ENCODE measurements around the gene TOGARAM2. TPM values are rescaled to one million over a fixed set of nuclear protein-coding genes. Genes with fewer than 3 reads are reported as not detected.

TOGARAM2 gene
- total RNA-seq, 1 donor from 2014 or later = 0.72 TPM

- no peak for DNase-seq (ENCODE audit: low spot score)
- H3K36me3 Mint-ChIP-seq (ENCODE audit: low read depth) = no peaks in the 10 kb centered on the region
- H3K27ac Mint-ChIP-seq (ENCODE audit: unreplicated experiment) = no peak overlapping the region
- H3K27me3 Mint-ChIP-seq (ENCODE audit: low read depth) = peaks cover 2% of the 10 kb centered on the region
- H3K9me3 Mint-ChIP-seq (ENCODE audit: low read depth) = no peaks in the 10 kb centered on the region
- no peak for TF ChIP-seq CTCF (IDR thresholded peaks at IDR 0.05)
- peaks cover 22% of the 10 kb centered on the region for H3K4me1 Mint-ChIP-seq (ENCODE audit: low read depth)
- no peak overlapping the region for H3K4me3 Mint-ChIP-seq (ENCODE audit: unreplicated experiment)
Measured at GRCh38 chr2:29040552-29040951, 59.5 kb downstream of the TOGARAM2 start.

GRCh38 chr2:29041161-29041660, 60.1 kb downstream of the TOGARAM2 start:
- Mint-ChIP-seq H3K4me1 (ENCODE audit: low read depth) (peaks cover 22% of the 10 kb centered on the region), H3K36me3 (ENCODE audit: low read depth) (no peaks in the 10 kb centered on the region), H3K27ac (ENCODE audit: unreplicated experiment) (no peak overlapping the region), H3K9me3 (ENCODE audit: low read depth) (no peaks in the 10 kb centered on the region), H3K4me3 (ENCODE audit: unreplicated experiment) (no peak overlapping the region), H3K27me3 (ENCODE audit: low read depth) (peaks cover 2% of the 10 kb centered on the region)
- no peak for TF ChIP-seq CTCF (IDR thresholded peaks at IDR 0.05)
- no peak for DNase-seq (ENCODE audit: low spot score)

GRCh38 chr2:29042561-29043075, 61.5 kb downstream of the TOGARAM2 start:
- H3K27ac Mint-ChIP-seq (ENCODE audit: unreplicated experiment) = peak overlapping the region; percentile 39
- H3K9me3 Mint-ChIP-seq (ENCODE audit: low read depth) = no peaks in the 10 kb centered on the region
- H3K4me1 Mint-ChIP-seq (ENCODE audit: low read depth) = peaks cover 22% of the 10 kb centered on the region
- no peaks in the 10 kb centered on the region for H3K36me3 Mint-ChIP-seq (ENCODE audit: low read depth)
- H3K4me3 Mint-ChIP-seq (ENCODE audit: unreplicated experiment) = no peak overlapping the region
- H3K27me3 Mint-ChIP-seq (ENCODE audit: low read depth) = peaks cover 10% of the 10 kb centered on the region
- no peak for TF ChIP-seq CTCF (IDR thresholded peaks at IDR 0.05)
- no peak for DNase-seq (ENCODE audit: low spot score)

GRCh38 chr2:29044459-29044858, 63.4 kb downstream of the TOGARAM2 start:
- no peaks in the 10 kb centered on the region for H3K9me3 Mint-ChIP-seq (ENCODE audit: low read depth)
- H3K36me3 Mint-ChIP-seq (ENCODE audit: low read depth) = no peaks in the 10 kb centered on the region
- H3K4me1 Mint-ChIP-seq (ENCODE audit: low read depth) = peaks cover 20% of the 10 kb centered on the region
- no peak overlapping the region for H3K4me3 Mint-ChIP-seq (ENCODE audit: unreplicated experiment)
- H3K27ac Mint-ChIP-seq (ENCODE audit: unreplicated experiment) = no peak overlapping the region
- peaks cover 14% of the 10 kb centered on the region for H3K27me3 Mint-ChIP-seq (ENCODE audit: low read depth)
- TF ChIP-seq CTCF (IDR thresholded peaks at IDR 0.05) = no peak
- DNase-seq (ENCODE audit: low spot score) = no peak

GRCh38 chr2:29046321-29046720, 65.2 kb downstream of the TOGARAM2 start:
- Mint-ChIP-seq H3K27ac (ENCODE audit: unreplicated experiment) (no peak overlapping the region), H3K36me3 (ENCODE audit: low read depth) (no peaks in the 10 kb centered on the region), H3K4me3 (ENCODE audit: unreplicated experiment) (no peak overlapping the region), H3K4me1 (ENCODE audit: low read depth) (peaks cover 10% of the 10 kb centered on the region), H3K27me3 (ENCODE audit: low read depth) (peaks cover 14% of the 10 kb centered on the region), H3K9me3 (ENCODE audit: low read depth) (no peaks in the 10 kb centered on the region)
- no peak for TF ChIP-seq CTCF (IDR thresholded peaks at IDR 0.05)
- DNase-seq (ENCODE audit: low spot score) = no peak

Data from chondrocyte (in vitro differentiated cells).